ENCODE results near the gene GPATCH4.
A peak's percentile ranks its signal among the peaks of the same experiment; 100 is the strongest.
"Not testable (repeated sequence)": the region's sequence is repeated elsewhere in the genome, so short reads cannot be mapped to it uniquely, and the experiment has no call there.

GPATCH4 gene

GRCh38 chr1:156578055-156578454 is 23.2 kb downstream of the GPATCH4 start:
- DNase-seq (ENCODE audit: low read depth, low spot score): no peak

- no peak for DNase-seq (ENCODE audit: low read depth, low spot score)
Measured at GRCh38 chr1:156577550-156577949, 23.7 kb downstream of the GPATCH4 start.

DNA sequence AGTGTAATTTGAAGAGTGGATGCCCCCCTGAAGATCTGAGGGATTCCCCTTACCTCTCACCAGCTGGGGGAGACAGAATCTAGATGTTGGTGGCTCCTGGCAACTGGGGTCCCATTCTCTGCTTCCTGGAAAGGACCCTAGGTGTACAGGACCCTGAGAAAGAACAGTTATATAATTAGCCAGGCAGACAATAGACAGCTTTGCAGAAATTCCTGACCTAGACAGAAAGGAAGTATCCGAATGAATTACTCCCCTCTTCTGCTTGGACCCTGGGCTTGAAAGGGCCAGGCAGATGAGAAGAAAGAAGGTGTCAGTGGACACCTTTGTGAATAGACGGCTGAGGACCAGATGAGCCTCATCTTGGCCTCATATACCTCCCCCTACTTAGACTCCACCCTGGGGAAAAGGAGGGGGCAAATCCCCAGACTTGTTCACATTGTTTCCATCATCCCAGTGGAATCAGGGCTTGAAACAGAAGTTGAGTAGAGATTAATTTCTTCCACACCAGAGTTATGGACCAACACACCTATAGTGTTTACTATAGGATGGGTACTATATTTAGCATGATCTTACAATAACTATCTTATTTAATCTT is 27.1 kb downstream of the GPATCH4 start:
- no peak for DNase-seq (ENCODE audit: low read depth, low spot score)

- DNase-seq (ENCODE audit: low read depth, low spot score): no peak
Measured at GRCh38 chr1:156572663-156573018, 28.6 kb downstream of the GPATCH4 start.

DNA sequence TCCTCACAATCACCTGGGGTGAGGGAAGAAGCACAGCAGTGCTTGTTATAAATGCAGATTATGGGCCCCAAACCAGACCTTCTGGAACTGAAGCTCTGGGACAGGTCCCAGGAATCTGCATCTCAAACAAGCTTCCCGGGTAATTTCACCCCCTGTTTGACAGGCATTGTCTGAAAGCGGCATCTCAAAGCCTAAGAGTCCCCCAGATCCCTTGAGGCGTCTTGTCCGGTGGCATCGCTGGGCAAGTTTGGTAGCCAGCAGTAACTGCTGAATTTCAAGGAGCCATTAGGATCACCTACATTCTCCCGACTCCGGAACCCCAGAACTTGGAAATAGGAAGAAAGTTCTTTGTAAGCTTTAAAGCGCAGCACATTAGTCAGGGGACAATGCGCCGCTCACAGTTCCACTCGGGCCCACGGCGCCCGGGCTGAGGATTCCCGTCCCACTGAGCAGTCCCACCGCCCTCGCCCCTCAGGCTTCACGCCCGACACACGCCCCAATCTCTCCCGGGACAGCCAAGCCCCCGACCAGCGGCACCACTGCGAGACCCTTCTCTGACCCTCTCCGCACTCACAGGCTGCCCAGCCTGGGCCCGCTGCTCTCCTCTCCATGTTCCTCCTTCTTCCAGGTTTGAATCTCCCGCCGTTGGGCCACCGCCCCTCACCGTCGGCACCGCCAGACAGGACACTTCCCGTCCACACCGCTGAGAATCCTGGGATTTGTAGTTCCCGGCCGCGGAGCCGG is 29.2 kb downstream of the GPATCH4 start, which contains the start of gene IQGAP3:
TSS of gene IQGAP3 (minus strand) at position 647 of the 744 bp plus-strand sequence. CDS start at position 611, 36 bp downstream.
- peak; percentile 52 for DNase-seq (ENCODE audit: low read depth, low spot score)

GRCh38 chr1:156571261-156571852 is 29.9 kb downstream of the GPATCH4 start:
- no peak for DNase-seq (ENCODE audit: low read depth, low spot score)

DNA sequence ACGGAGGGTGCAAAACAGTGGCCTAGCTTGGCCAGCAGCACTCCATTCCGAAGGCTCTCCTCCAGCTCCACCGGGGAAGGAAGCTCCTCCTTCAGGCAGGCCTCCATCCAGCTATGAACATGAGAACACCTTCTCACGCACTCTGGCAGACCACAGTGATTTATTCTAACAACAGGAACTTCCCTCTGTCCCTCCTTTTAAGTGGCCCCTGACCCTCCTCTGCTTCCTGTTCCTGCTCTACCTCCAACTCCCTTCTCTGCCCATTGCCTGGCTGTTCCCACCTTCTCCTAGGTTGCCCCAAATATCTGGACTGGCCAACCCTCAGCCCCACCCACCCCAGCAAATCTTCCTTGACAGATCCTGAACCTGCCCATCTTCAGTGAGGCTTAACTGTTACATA is 34.8 kb downstream of the GPATCH4 start:
- no peak for DNase-seq (ENCODE audit: low read depth, low spot score)

DNA sequence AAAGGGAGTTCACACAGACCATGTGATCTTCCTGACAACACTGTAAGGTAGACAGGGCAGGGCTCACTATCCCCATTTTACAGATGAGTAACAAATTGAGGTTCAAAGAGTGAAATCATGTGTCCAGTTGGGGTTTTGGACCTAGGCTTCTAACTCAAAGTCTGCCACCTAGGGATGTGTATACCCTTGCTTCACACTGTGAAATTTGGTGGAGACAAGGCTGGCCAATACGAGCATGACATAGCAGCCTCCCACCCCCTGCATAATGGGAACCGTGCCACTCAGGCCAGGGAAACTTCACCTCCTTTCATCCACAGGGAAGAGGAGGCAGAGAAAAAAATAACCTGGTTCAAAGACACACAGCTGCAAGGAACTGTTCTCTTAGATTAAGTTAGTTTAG is 35.8 kb downstream of the GPATCH4 start:
- no peak for DNase-seq (ENCODE audit: low read depth, low spot score)

- no peak for DNase-seq (ENCODE audit: low read depth, low spot score)
Measured at GRCh38 chr1:156560585-156561163, 40.6 kb downstream of the GPATCH4 start.

DNA sequence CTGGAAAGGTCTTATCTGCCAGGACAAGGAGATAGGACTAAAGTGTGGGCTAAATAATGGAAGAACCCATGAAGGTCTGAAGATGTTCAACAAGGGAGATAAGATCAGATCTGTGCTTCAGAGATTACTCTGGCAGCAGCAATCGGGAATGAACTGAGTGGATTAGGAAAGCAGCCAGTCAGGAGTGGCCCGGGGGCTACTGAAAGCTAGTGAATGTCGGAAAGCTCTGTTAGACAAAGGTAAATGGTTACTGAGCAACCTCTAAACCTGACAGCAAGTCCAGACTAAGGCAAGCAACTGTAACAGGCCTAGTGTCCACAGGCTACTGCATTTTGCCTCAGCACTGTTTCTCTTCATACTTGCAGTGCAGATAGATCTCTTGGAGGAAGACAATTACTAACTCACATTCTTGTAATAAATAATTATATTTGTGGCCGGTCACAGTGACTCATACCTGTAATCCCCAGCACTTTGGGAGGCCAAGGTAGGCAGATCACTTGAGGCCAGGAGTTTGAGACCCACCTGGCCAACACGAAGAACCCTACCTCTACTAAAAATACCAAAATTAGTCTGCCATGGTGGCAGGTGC is 41.4 kb downstream of the GPATCH4 start:
- DNase-seq (ENCODE audit: low read depth, low spot score): no peak

- no peak for DNase-seq (ENCODE audit: low read depth, low spot score)
Measured at GRCh38 chr1:156559086-156559796, 42.0 kb downstream of the GPATCH4 start.

DNA sequence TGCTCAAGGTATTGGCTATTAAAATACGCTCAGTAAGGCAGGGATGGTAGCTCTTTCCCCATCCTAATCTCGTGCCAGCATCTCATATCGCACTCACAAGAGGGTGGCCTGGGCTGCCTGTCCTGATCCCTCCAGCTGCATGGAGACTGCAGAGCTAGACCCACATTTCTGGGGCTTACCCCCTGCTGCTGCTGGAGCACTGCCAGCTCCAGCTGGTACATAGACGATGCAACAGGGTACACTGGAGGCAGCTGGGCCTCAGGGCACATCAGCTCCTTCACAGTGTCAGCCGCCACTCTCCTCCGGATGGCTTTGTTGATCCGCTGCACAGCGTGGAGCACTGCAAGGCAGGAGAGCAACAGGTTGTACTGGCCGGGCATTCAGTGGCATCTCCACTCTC is 44.9 kb downstream of the GPATCH4 start:
- no peak for DNase-seq (ENCODE audit: low read depth, low spot score)

GRCh38 chr1:156555715-156556114 is 45.6 kb downstream of the GPATCH4 start:
- DNase-seq (ENCODE audit: low read depth, low spot score): no peak

DNA sequence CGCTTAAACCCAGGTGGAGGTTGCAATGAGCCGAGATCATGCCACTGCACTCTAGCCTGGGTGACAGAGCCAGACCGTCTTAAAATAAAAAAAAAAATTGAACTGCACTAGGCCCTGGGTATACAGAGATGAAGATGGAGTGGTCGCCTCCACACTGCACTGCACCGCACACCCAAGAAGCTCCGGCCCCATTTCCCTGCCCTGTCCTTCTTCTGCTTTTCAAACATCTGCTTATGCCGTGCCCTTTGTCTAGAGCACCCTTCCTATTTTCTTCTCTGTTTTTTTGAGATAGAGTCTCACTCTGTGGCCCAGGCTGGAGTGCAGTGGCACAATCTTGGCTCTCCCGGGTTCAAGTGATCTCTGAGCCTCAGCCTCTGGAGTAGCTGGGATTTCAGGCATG is 46.3 kb downstream of the GPATCH4 start:
- DNase-seq (ENCODE audit: low read depth, low spot score): no peak

- DNase-seq (ENCODE audit: low read depth, low spot score): no peak
Measured at GRCh38 chr1:156553860-156554485, 47.3 kb downstream of the GPATCH4 start.

DNA sequence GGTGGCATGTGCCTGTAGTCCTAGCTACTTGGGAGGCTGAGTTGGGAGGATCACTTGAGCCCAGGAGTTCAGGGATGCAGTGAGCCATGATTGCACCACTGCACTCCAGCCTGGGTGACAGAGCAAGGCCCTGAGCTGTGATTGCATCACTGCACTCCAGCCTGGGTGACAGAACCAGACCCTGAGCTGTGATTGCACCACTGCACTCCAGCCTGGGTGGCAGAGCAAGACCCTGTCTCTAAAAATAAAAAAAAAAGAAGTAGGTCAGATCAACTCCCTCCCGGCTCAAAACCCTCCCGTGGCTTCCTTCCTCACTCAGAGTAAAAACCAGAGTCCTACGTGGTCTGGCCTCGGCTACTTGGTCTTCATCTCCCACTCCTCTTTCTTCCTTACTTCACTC is 48.3 kb downstream of the GPATCH4 start:
- DNase-seq (ENCODE audit: low read depth, low spot score): not testable (repeated sequence)

DNA sequence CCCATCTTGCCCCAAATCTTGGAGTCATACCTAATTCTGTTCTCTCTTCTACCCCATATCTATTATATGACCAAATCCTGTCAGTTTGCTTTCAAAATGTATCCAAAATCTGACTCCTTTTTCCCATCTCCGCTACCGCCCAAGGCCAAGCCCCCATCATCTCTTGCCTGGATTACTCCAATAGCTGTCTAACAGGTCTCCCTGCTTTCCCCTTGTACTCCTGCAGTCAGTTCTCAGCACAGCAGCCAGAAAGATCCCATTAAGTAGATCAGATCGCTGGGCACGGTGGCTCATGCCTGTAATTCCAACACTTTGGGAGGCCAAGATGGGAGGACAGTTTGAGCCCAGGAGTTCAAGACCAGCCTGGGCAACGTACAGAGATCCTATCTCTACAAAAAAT is 48.8 kb downstream of the GPATCH4 start:
- DNase-seq (ENCODE audit: low read depth, low spot score): no peak

DNA sequence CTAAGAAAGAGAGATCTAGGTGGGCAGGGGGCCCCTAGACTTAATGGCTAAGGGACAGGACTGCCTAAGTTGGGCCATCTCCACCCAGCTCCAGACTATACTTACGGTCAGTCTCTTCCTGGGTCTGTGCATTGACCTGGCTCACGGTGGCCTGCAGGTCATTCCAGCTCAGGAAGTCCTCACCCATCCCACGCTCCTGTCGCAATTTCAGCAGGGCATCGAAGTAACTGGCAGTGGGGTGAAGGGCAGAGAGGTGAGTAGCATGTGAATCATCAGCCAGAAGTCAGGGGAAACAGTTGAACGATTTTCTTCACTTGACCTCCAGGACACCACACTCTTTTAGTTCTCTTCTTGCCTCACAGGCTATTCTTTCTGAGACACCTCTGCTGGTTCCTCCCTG is 49.4 kb downstream of the GPATCH4 start:
- DNase-seq (ENCODE audit: low read depth, low spot score): no peak

DNA sequence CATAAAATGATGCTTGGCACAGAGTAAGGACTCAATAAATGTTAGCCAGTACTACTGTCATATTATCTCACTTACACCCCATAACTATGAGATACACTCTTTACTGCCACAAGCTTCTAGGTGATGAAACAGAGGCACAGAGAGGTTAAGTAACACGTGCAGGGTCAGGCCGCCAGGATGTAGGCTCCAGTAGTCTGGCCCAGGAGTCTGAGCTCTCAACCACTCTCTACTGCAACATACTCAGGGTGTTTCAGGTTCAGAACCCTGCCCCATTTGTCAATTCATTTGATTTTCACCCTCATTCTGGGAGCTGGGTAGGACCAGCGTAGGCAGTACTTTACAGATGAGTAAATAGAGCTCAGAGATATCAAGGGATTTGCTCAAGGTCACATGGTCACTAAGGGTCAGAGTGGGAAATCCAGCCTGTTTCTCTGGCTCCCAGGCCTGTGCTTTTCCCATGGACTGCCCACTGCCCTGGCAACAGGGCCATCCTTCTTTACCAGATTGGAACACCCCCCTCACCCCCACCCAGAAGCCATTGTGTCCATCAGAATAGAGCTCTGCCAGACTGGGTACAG is 50.1 kb downstream of the GPATCH4 start:
- DNase-seq (ENCODE audit: low read depth, low spot score): no peak

GRCh38 chr1:156550346-156550745 is 50.9 kb downstream of the GPATCH4 start:
- DNase-seq (ENCODE audit: low read depth, low spot score): no peak

GRCh38 chr1:156549831-156550230 is 51.4 kb downstream of the GPATCH4 start:
- DNase-seq (ENCODE audit: low read depth, low spot score): no peak

Measured in iPS DF 19.7 (cell line).